EL (cell line): ENCODE measurements around the gene PRSS1.
"Not testable (repeated sequence)": the region's sequence is repeated elsewhere in the genome, so short reads cannot be mapped to it uniquely, and the experiment has no call there.

Experiments
- DNase-seq: peaks from one replicate; pipeline ENCODE4 v3.0.0-alpha.2; 2016

PRSS1 gene

GRCh38 chr7:142748410-142748809, 862 bp upstream of the PRSS1 start:
- not testable (repeated sequence) for DNase-seq

GRCh38 chr7:142750321-142750938, 1.2 kb downstream of the PRSS1 start:
- no peak for DNase-seq

- DNase-seq = not testable (repeated sequence)
Observed at GRCh38 chr7:142751526-142752175, 2.4 kb downstream of the PRSS1 start.

- no peak for DNase-seq
Observed at GRCh38 chr7:142752376-142753225, 3.3 kb downstream of the PRSS1 start.

DNA sequence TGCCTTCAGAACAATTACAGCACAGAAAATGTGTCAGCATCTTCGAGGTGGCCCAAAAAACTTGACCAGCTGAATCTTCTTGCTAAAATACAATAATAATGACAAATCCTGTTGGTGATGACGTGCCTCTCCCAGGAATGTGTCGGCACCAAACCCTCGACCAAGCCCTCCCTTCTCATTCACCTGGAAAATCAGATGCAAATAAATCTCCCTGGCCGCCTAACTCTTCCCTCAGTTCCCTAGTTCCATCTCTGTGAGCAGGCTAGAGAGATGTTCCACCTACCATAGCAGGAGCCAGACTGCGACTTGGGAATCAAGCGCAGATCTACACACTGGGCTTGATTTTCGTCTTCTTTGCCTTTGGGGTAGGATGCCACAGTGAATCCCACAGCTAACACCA, 4.1 kb downstream of the PRSS1 start:
- DNase-seq = no peak

DNA sequence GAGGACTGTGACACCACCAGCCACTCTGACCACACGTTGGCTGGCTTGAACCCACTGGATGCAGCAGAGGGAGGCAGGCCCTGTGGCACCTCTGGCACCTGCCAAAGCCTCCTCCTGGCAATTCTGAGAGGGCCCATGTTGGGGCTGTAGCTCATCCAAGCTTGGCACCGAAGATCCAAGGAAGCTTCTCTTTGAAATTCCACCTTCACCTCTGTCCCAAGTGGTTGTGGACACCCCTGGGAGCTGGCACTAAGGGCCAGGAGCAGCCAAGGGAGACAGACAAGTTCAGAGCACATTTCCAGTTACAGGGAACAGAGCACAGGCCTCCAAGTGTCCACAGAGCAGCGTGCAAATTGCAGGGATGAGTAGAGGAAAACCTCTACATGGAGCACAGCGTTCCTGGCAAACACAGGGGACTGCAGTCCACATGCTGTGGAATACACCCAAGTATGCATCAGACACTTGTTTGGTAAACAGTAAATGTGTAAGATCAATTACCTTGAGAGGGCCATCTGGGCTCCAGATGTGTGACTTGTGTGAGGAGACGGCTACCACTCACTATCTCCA, 4.7 kb downstream of the PRSS1 start:
- DNase-seq = not testable (repeated sequence)

DNA sequence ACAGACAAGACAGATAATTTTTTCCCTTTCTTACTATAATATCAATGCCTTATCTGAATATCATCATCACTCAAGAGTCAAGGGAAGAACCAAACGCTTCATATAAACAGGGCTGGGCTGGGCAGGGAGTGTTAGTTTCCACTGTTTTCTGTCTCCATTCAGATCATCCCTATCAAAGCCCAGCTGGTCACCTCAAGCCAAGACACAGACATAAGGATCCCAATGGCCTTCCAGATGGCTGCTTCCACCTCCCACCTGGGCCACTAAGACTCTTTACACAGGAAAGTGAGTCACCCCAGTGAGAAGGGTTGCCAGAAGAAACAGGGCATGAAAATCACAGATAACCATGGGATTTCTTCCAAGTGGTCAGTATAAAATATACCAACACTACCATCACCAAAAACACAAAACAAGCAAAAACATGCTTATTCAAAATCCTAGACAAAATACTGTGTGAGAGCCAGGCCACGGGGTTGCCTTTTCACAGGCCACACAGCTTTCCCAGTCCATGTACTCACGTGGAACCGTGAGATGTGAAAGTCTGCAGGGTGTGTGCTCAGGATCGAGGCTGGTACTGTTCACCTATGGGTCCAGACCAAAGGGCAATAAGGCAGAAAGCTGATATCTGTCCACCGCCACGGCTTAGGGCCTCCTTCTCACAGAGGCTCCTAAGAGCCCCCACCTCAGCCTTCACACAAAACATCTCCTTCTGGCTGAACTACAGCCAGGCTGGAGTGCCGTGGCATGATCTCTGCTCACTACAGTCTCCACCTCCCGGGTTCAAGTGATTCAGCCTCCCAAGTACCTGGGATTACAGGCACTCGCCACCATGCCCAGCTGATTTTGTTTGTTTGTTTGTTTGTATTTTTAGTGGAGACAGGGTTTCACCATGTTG, 5.7 kb downstream of the PRSS1 start:
- DNase-seq = no peak

GRCh38 chr7:142758312-142758711, 9.0 kb downstream of the PRSS1 start:
- not testable (repeated sequence) for DNase-seq

DNA sequence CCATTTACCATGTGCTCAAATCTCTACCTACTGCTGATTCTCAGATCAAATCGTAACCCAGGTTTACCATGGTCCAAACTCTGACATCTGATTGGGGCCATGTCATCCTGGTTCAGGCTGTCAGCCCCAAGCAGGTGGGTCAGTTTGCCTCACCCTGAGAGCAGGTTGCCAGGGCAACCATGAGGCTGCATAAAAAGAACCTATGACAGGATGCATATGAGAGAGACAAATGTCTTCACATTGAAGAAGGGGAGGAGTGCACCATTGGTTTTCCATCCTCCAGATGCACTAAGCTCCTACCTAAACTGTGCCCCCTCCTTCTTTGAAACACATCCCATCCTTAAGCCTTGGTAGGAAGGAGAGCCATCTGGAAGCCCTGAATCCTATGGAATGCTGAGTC, 10.2 kb downstream of the PRSS1 start:
- DNase-seq = no peak

DNA sequence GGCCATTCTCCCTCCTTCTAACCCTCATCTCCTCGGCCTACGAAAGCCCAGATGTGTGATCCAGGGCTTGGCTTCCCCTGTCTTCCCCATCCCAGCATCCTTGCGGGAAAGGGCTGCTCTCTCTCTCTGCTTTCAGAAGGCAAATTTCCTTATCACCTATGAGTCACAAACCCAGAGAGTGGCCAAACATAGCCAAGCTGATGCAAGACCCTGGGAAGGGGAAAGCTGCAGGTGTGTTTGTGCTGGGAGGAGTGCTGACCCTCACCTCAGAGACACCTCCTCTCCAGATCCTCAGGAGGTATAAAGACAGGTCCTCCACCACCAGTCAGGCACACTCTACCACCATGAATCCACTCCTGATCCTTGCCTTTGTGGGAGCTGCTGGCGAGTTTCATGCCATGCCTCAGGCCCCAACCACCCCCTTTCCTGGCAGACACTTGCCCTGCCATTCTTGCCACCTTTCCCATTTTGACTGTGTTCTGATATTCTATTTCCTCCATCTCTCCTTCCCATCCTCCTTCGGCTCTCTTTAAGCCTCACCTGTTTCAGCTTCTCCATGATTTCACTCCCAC, 10.9 kb downstream of the PRSS1 start:
- DNase-seq = no peak

DNA sequence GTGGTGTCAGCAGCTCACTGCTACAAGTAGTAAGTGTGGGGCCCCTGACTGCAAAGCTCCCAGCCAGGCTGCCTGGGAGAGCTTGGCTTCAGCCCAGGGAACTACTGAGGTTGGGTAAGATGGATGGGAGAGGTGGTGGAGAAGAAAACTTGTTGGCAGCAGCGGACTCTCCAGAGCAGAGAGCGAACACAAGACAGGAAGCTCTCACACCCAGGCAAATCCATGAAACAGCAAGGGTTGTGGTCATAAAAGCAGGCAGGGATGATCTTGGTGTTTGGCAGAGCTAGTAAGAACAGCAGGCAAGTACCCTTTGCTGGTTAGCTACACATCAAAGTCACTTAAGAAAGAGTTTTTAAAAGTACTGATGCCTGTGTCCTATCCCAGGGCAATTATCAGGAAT, 12.3 kb downstream of the PRSS1 start:
- not testable (repeated sequence) for DNase-seq

DNA sequence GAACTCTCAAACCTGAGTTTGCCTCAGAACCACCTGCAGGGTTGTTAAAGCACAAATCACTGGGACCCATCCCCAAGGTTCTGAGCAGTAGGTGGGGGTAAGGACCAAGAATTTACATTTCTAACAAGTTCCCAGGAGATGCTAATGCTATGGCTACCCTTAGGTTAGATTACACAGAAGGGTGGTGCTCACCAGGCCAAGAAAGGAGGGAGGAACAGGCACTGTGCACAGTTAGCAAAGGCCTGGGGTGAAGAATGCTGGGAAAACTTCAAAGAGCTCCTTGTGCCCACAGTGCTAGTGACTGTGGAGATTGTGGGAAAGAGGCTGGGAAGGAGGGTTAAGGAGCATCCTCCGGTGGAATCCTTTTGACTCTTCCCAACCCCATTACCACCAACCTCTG, 12.8 kb downstream of the PRSS1 start:
- DNase-seq = no peak

GRCh38 chr7:142767451-142767850, 18.2 kb downstream of the PRSS1 start:
- no peak for DNase-seq

GRCh38 chr7:142767861-142768260, 18.6 kb downstream of the PRSS1 start:
- DNase-seq = no peak

- not testable (repeated sequence) for DNase-seq
Observed at GRCh38 chr7:142768885-142769284, 19.6 kb downstream of the PRSS1 start.

- no peak for DNase-seq
Observed at GRCh38 chr7:142770661-142771352, 21.5 kb downstream of the PRSS1 start, which contains the start of gene PRSS2. Gene PRSS2, plus strand, starts transcription at chr7:142770970. Its CDS starts 13 bp downstream, at chr7:142770983.

DNA sequence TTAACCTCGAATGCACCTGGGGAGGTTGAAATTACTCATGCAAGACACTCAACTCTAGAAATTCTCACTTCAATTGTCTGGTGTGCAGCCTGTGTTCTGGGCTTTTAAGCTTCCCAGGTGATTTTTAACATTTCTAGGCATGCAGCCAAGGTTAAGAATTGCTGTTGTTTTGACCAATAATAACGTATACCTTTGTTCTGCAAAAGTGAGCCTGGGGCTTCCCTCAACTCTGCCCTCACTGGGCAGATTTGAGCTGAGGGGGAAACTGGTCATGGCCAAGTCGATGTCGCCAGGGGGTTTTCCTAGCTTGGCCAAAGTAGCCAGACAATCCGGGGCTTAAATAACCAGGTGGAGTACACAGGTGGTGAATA, 22.1 kb downstream of the PRSS1 start:
- DNase-seq = no peak

DNA sequence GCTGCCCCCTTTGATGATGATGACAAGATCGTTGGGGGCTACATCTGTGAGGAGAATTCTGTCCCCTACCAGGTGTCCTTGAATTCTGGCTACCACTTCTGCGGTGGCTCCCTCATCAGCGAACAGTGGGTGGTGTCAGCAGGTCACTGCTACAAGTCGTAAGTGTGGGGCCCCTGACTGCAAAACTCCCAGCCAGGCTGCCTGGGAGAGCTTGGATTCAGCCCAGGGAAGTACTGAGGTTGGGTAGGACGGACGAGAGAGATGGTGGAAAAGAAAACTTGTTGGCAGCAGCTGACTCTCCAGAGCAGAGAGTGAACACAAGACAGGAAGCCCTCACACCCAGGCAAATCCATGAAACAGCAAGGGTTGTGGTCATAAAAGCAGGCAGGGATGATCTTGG, 22.8 kb downstream of the PRSS1 start:
- no peak for DNase-seq

DNA sequence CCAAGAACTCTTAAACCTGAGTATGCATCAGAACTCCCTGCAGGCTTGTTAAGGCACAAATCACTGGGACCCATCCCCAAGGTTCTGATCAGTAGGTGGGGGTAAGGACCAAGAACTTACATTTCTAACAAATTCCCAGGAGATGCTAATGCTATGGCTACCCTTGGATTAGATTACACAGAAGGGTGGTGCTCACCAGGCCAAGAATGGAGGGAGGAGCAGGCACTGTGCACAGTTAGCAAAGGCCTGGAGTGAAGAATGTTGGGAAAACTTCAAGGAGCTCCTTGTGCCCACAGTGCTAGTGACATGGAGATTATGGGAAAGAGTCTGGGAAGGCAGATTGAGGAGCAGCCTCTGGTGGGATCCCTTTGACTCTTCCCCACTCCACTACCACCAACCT, 23.4 kb downstream of the PRSS1 start:
- DNase-seq = no peak

DNA sequence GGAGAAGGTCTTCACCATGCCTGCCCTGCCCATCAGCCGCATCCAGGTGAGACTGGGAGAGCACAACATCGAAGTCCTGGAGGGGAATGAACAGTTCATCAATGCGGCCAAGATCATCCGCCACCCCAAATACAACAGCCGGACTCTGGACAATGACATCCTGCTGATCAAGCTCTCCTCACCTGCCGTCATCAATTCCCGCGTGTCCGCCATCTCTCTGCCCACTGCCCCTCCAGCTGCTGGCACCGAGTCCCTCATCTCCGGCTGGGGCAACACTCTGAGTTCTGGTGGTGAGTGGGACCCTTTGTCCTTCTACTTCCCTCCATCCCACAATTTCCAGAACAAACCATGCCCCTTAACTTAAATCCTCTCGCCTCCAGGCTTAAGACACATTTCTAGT, 24.0 kb downstream of the PRSS1 start:
- no peak for DNase-seq

- no peak for DNase-seq
Observed at GRCh38 chr7:142773937-142774744, 24.9 kb downstream of the PRSS1 start.
